DMS53 treated with DMSO at 0.1 percent for 48 hours (cell line): ENCODE measurements around the gene FER.
A peak's percentile ranks its signal among the peaks of the same experiment; 100 is the strongest.
"Not testable (repeated sequence)": the region's sequence is repeated elsewhere in the genome, so short reads cannot be mapped to it uniquely, and the experiment has no call there.

Source experiments
- DNase-seq: peaks from one replicate; lab custom pipeline; 2025; ENCODE audit not compliant: unreplicated experiment; lab: John Stamatoyannopoulos, UW

FER gene

DNA sequence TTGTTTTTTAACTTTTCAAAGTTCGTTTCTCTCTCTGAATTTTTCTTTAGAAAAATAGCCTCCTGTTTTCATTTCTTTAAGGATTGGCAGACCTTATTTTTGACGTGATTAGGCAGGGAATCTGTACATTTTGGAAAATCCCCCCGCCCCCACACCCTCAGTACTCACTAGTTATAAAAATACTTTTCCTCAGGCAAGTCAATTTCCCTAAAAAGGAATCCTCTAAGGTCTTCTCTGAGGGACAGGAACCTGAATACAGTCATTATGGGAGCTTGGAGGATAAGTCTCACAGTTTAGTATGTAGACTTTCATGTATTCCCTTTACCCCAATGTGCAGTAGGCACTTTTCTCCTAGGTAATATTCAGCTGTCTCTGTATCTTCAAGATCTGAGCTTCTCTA is 3.9 kb upstream of the FER start:
- DNase-seq = no peak

- no peak for DNase-seq
Measured at GRCh38 chr5:108747111-108747773, 455 bp upstream of the FER start.

GRCh38 chr5:108748401-108749127 is 867 bp downstream of the FER start:
- DNase-seq = peak; percentile 95

DNA sequence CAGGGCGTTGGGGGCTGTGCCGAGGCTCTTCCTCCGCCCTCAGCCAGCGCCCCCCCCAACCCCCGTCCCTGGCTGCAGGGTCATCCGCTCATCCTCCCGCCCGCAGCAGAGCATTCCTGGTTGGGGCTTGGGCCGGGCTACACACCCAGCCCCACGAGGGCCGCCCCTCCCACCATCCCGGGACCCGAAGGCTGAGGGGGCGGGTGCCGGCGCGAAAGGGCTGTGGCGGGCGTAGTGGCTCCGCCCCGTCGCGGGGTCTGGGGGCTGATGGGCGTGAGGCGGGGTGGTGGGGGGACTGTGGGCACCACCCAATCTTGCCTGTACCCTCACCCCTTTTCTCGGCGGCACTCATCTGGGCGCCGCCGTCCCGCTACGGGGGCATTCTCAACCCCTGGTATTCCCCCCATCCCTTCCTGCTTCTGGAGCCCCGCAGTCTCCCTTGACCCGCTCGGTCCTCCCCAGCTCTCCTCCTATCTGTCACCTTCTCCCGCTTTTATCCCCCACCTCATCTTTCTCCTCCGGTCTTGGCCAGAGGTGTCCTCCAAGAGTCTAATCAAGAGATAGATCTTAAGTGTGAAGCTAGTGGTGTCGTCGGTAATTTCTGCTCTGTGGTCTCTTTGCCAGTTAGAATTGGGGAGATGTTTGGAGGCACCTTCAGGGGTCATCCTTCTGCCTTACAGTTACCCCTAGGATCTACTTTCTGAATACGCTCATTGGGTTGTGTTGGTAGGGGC is 1.6 kb downstream of the FER start:
- DNase-seq = peak; percentile 48

- DNase-seq = no peak
Measured at GRCh38 chr5:108753331-108753730, 5.6 kb downstream of the FER start.

GRCh38 chr5:108753877-108754276 is 6.2 kb downstream of the FER start:
- DNase-seq = no peak

- DNase-seq = no peak
Measured at GRCh38 chr5:108760512-108760911, 12.8 kb downstream of the FER start.

DNA sequence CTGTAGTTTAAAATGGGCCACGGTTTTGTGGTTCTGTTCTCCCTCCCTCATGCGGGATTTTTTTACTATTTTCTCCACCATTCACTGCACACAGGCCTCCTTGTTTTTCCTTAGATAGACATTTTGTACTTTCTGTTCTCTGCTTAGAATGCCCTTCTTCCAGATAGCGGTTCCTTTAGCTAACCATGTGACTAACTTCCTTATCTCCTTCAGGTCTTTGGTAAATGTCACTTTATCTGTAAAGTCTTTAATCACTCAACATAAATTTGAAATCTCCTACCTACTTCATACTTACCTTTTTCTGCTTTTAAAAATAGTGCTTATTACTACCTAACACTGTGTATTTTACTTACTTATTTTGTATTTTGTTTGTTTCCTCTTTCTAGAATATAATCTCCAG is 15.0 kb downstream of the FER start:
- DNase-seq = no peak

DNA sequence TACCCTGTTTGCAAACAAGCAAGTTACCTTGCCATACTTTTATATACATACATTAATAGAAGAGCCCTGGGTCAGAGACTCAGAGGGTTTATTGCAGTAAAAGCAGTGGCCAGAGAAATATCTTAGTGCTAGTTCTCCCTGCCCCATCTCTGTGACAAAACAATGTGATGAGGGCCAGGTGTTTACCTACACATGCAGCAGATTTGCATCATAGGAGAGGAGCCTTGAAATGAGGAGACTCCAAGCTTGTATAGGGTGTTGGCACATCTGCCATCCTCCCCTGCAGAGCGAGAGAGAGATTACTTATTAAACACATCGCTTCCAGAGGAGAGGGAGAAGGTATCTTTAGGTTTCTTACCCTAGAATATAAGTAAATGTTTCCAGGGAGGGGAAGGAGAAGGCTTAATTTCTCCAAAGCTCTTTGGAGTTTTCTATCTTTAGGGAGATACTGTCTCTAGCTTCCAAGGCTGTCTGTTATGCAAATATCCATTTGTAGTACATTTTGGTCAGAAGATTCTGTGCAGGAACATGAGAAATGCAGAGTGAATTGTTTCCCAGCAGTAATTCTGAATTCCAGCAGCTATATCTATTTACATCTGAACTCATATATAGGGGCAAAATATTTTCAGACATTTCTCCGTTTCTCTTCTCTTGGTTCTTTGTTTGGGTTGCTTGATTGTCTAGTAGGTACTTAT is 15.7 kb downstream of the FER start:
- no peak for DNase-seq

DNA sequence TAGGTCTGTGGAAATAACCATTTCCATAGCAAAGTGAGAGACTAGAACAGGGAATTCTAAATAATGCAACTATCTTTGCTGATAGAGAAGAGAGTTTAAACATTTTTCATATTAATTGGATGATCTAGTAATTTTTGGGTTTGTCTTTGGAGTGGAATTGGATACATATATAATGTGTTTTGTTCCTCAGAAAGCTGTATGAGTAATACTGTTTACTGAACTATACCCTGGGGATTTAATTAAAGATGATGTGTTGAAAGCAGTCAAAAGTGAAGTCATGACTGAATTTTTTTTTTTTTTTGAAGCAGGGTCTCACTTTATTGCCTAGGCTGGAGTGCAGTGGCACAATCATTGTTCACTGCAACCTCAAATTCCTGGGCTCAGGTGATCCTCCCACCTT is 17.9 kb downstream of the FER start:
- no peak for DNase-seq

GRCh38 chr5:108766916-108767315 is 19.2 kb downstream of the FER start:
- not testable (repeated sequence) for DNase-seq

- no peak for DNase-seq
Measured at GRCh38 chr5:108769352-108769751, 21.7 kb downstream of the FER start.

GRCh38 chr5:108772626-108773025 is 24.9 kb downstream of the FER start:
- no peak for DNase-seq

DNA sequence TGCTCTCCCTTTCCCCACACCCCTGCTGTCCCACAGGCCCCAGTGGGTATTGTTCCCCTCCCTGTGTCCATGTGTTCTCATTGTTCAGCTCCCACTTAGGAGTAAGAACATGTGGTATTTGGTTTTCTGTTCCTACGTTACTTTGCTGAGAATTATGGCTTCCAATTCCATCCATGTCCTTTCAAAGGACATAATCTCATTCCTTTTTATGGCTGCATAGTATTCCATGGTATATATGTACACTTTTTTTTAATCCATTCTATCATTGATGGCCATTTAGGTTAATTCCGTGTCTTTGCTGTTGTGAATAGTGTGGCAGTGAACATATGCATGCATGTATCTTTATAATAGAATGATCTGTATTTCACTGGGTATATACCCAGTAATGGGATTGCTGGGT is 25.6 kb downstream of the FER start:
- DNase-seq = no peak

DNA sequence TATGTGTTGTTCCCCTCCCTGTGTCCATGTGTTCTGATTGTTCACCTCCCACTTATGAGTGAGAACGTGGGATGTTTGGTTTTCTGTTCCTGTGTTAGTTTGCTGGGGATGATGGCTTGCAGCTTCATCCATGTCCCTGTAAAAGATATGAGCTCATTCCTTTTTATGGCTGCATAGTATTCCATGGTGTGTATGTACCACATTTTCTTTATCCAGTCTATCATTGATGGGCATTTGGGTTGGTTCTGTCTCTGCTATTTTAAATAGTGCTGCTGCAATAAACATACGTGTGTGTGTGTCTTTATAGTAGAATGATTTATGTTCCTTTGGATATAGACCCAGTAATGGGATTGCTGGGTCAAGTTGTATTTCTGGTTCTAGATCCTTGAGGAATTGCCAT is 26.4 kb downstream of the FER start:
- DNase-seq = not testable (repeated sequence)

DNA sequence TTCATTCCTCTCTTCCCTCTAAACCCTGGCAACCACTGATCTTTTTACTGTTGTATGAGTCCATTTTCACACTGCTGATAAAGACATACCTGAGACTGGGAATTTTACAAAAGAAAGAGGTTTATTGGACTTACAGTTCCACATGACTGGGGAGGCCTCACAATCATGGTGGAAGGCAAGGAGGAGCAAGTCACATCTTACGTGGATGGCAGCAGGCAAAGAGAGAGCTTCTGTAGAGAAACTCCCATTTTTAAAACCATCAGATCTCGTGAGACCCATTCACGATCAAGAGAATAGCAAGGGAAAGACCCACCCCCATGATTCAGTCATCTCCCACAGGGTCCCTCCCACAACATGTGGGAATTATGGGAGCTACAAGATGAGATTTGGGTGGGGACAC is 29.9 kb downstream of the FER start:
- not testable (repeated sequence) for DNase-seq

GRCh38 chr5:108784577-108784976 is 36.9 kb downstream of the FER start:
- not testable (repeated sequence) for DNase-seq

DNA sequence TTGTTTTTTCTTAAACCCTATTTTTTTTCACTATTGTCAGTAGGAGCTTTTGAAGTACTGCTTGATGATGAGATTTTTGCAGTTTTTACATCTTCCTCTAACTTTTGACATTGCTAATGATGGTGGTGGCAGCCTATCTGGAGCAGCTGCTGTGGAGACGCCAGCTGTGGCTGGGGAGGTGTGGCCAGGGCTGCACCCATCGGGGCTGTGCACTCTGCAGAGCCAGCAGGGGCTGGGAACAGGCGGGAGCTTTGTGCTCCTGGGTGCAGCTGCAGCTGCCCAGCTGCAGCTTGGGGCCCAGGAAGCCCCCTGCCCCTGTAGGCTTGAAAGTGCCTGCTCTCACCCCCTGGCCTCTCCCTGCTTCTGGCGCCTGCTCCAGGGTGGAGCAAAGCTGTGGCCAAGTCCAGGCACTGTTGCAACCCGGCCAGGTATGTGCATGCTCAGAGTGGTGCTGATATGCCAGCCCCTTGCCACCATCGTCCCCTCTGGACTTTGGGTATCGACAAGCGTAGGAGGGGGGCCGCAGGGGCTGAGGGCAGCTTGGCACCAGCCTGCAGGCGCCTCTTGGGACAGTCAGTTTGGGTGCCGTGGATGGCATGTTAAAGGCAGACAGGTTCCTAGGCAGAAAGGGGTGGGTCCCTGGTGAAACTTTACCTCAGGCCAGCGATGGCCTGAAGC is 39.2 kb downstream of the FER start:
- DNase-seq = no peak

GRCh38 chr5:108788142-108788541 is 40.4 kb downstream of the FER start:
- DNase-seq = no peak

GRCh38 chr5:108793207-108793606 is 45.5 kb downstream of the FER start:
- no peak for DNase-seq

- DNase-seq = not testable (repeated sequence)
Measured at GRCh38 chr5:108794349-108794748, 46.7 kb downstream of the FER start.
